ENCODE data around the gene EXOC2. TPM values are rescaled to one million over a fixed set of nuclear protein-coding genes. Genes with fewer than 3 reads are reported as not detected.
"Not testable (repeated sequence)": the region's sequence is repeated elsewhere in the genome, so short reads cannot be mapped to it uniquely, and the experiment has no call there.

The EXOC2 gene
- total and polyA plus RNA-seq, 2 donors, result 11.8 to 29.9 TPM

- no peak overlapping the region for H3K27ac ChIP-seq (ENCODE audit: low read depth)
- H3K4me1 ChIP-seq (ENCODE audit: insufficient read depth), result peaks cover 1% of the 10 kb centered on the region
- 90% methylated on average over 5 of the region's 5 CpGs for WGBS
- H3K36me3 ChIP-seq (ENCODE audit: insufficient read depth), result no peaks in the 10 kb centered on the region
- no peak for DNase-seq (ENCODE audit: extremely low spot score)
- H3K4me3 ChIP-seq (ENCODE audit: low read depth, low read length), result no peak overlapping the region
These were observed 12.1 kb downstream of the EXOC2 start for GRCh38 chr6:680666-681340.

GRCh38 chr6:680251-680650 lies 12.7 kb downstream of the EXOC2 start:
- H3K4me1 ChIP-seq (ENCODE audit: insufficient read depth), result peaks cover 1% of the 10 kb centered on the region
- DNase-seq (ENCODE audit: extremely low spot score), result no peak
- H3K4me3 ChIP-seq (ENCODE audit: low read depth, low read length), result no peak overlapping the region
- whole genome bisulfite sequencing, result 83% methylated on average over 2 of the region's 2 CpGs
- H3K27ac ChIP-seq (ENCODE audit: low read depth), result no peak overlapping the region
- H3K36me3 ChIP-seq (ENCODE audit: insufficient read depth), result no peaks in the 10 kb centered on the region

GRCh38 chr6:679282-679681 lies 13.7 kb downstream of the EXOC2 start:
- no peak for DNase-seq (ENCODE audit: extremely low spot score)
- Histone ChIP-seq H3K4me3 (ENCODE audit: low read depth, low read length) (no peak overlapping the region), H3K36me3 (ENCODE audit: insufficient read depth) (no peaks in the 10 kb centered on the region), H3K4me1 (ENCODE audit: insufficient read depth) (no peaks in the 10 kb centered on the region), H3K27ac (ENCODE audit: low read depth) (no peak overlapping the region)
- 80% methylated on average over 9 of the region's 9 CpGs for WGBS

GRCh38 chr6:678520-678919 lies 14.4 kb downstream of the EXOC2 start:
- Histone ChIP-seq H3K36me3 (ENCODE audit: insufficient read depth) (no peaks in the 10 kb centered on the region), H3K27ac (ENCODE audit: low read depth) (no peak overlapping the region), H3K4me3 (ENCODE audit: low read depth, low read length) (no peak overlapping the region), H3K4me1 (ENCODE audit: insufficient read depth) (no peaks in the 10 kb centered on the region)
- WGBS, result 61% methylated on average over 3 of the region's 3 CpGs
- DNase-seq (ENCODE audit: extremely low spot score), result no peak

- 97% methylated on average over 4 of the region's 4 CpGs for WGBS
- DNase-seq (ENCODE audit: extremely low spot score), result no peak
- Histone ChIP-seq H3K4me3 (ENCODE audit: low read depth, low read length) (no peak overlapping the region), H3K36me3 (ENCODE audit: insufficient read depth) (no peaks in the 10 kb centered on the region), H3K4me1 (ENCODE audit: insufficient read depth) (no peaks in the 10 kb centered on the region), H3K27ac (ENCODE audit: low read depth) (no peak overlapping the region)
These were observed 15.0 kb downstream of the EXOC2 start for GRCh38 chr6:677919-678318.

GRCh38 chr6:674956-675355 lies 18.0 kb downstream of the EXOC2 start:
- no peaks in the 10 kb centered on the region for H3K36me3 ChIP-seq (ENCODE audit: insufficient read depth)

GRCh38 chr6:674406-674805 lies 18.5 kb downstream of the EXOC2 start:
- DNase-seq (ENCODE audit: extremely low spot score), result no peak

More at GRCh38 chr6:674956-675355, 18.0 kb downstream of the EXOC2 start:
- 74% methylated on average over 3 of the region's 3 CpGs for WGBS
- Histone ChIP-seq H3K27ac (ENCODE audit: low read depth) (no peak overlapping the region), H3K4me3 (ENCODE audit: low read depth, low read length) (no peak overlapping the region), H3K4me1 (ENCODE audit: insufficient read depth) (no peaks in the 10 kb centered on the region)
- no peak for DNase-seq (ENCODE audit: extremely low spot score)

GRCh38 chr6:667253-667927 lies 25.5 kb downstream of the EXOC2 start:
- 97% methylated on average over 1 of the region's 7 CpGs for WGBS
- H3K4me3 ChIP-seq (ENCODE audit: low read depth, low read length), result no peak overlapping the region
- H3K4me1 ChIP-seq (ENCODE audit: insufficient read depth), result no peaks in the 10 kb centered on the region
- no peak overlapping the region for H3K27ac ChIP-seq (ENCODE audit: low read depth)
- no peak for DNase-seq (ENCODE audit: extremely low spot score)
- no peaks in the 10 kb centered on the region for H3K36me3 ChIP-seq (ENCODE audit: insufficient read depth)

More at GRCh38 chr6:674406-674805, 18.5 kb downstream of the EXOC2 start:
- Histone ChIP-seq H3K36me3 (ENCODE audit: insufficient read depth) (no peaks in the 10 kb centered on the region), H3K27ac (ENCODE audit: low read depth) (no peak overlapping the region), H3K4me3 (ENCODE audit: low read depth, low read length) (no peak overlapping the region), H3K4me1 (ENCODE audit: insufficient read depth) (no peaks in the 10 kb centered on the region)

GRCh38 chr6:665403-666267 lies 27.3 kb downstream of the EXOC2 start:
- no peak overlapping the region for H3K4me3 ChIP-seq (ENCODE audit: low read depth, low read length)
- H3K4me1 ChIP-seq (ENCODE audit: insufficient read depth), result no peaks in the 10 kb centered on the region
- no peak overlapping the region for H3K27ac ChIP-seq (ENCODE audit: low read depth)
- 96% methylated on average over 5 of the region's 5 CpGs for WGBS
- no peak for DNase-seq (ENCODE audit: extremely low spot score)
- no peaks in the 10 kb centered on the region for H3K36me3 ChIP-seq (ENCODE audit: insufficient read depth)

GRCh38 chr6:663788-664187 lies 29.2 kb downstream of the EXOC2 start:
- H3K4me3 ChIP-seq (ENCODE audit: low read depth, low read length); H3K36me3 ChIP-seq (ENCODE audit: insufficient read depth); DNase-seq (ENCODE audit: extremely low spot score); H3K27ac ChIP-seq (ENCODE audit: low read depth); H3K4me1 ChIP-seq (ENCODE audit: insufficient read depth): not testable (repeated sequence)
- WGBS, result 77% methylated on average over 4 of the region's 4 CpGs

GRCh38 chr6:659716-660581 lies 33.0 kb downstream of the EXOC2 start:
- Histone ChIP-seq H3K4me3 (ENCODE audit: low read depth, low read length) (no peak overlapping the region), H3K27ac (ENCODE audit: low read depth) (no peak overlapping the region), H3K36me3 (ENCODE audit: insufficient read depth) (peaks cover 3% of the 10 kb centered on the region), H3K4me1 (ENCODE audit: insufficient read depth) (no peaks in the 10 kb centered on the region)
- WGBS, result 86% methylated on average over 13 of the region's 13 CpGs
- no peak for DNase-seq (ENCODE audit: extremely low spot score)

GRCh38 chr6:658244-658643 lies 34.7 kb downstream of the EXOC2 start:
- Histone ChIP-seq H3K4me1 (ENCODE audit: insufficient read depth) (no peaks in the 10 kb centered on the region), H3K27ac (ENCODE audit: low read depth) (no peak overlapping the region), H3K36me3 (ENCODE audit: insufficient read depth) (peaks cover 3% of the 10 kb centered on the region), H3K4me3 (ENCODE audit: low read depth, low read length) (no peak overlapping the region)
- WGBS, result 38% methylated on average over 2 of the region's 2 CpGs
- no peak for DNase-seq (ENCODE audit: extremely low spot score)

GRCh38 chr6:657743-658142 lies 35.2 kb downstream of the EXOC2 start:
- no peaks in the 10 kb centered on the region for H3K4me1 ChIP-seq (ENCODE audit: insufficient read depth)
- WGBS, result 51% methylated on average over 1 of the region's 1 CpG
- no peak for DNase-seq (ENCODE audit: extremely low spot score)
- H3K27ac ChIP-seq (ENCODE audit: low read depth), result no peak overlapping the region
- no peak overlapping the region for H3K4me3 ChIP-seq (ENCODE audit: low read depth, low read length)
- H3K36me3 ChIP-seq (ENCODE audit: insufficient read depth), result peaks cover 3% of the 10 kb centered on the region

Data from urinary bladder (tissue), 4 donors.